NCI-H748 (cell line): ENCODE data around the gene CYP27C1.

ENCODE experiments used
- DNase-seq: peaks from one replicate; lab custom pipeline; 2025; ENCODE audit not compliant: unreplicated experiment; lab: John Stamatoyannopoulos, UW

Gene CYP27C1

DNA sequence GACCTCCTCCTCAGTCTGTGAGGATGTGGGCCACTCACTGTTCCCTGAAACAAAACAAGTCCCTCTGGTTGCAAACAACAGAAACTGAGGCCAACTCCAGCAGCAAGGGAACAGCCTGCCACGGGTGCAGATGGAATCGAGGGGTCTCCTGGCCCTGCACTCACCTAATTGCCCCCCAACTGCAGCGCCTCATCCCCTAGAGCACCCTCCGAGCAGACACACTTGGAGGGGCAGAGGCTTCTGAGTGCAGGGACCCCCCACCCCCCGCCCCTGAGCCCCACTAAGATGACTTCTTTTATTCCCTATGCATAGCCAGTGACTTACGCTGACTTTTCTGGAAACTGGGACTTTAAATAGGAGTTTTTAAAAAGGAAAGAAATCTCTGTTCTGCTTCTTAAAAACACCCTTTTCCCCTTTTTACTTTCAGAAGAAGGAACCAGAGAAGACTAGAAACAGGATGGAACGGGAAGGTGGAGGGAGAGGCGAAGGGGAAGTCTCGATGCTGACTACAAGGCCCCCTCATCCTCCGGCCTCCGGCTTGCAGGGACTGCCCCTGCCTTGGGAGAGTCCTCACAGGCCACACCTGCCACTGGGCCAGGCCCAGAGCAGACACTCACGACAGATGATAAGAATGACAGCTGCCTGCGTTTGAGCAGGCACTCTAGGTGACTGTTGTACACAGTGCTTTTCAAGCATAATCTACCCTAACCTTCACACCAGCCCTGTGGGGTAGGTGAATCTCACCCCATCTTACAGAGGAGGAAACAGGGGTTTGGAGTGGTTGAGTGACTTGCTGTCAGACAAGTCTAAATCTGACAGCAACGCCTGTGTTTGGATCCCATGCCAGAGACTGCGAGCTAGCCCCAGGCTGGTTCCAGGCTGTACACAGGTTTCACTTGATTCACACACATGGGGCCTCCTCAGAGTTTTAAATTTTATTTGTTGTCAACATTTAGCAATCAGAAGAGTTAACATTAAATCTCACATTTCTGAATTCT is 85.0 kb downstream of the CYP27C1 start:
- no peak for DNase-seq

DNA sequence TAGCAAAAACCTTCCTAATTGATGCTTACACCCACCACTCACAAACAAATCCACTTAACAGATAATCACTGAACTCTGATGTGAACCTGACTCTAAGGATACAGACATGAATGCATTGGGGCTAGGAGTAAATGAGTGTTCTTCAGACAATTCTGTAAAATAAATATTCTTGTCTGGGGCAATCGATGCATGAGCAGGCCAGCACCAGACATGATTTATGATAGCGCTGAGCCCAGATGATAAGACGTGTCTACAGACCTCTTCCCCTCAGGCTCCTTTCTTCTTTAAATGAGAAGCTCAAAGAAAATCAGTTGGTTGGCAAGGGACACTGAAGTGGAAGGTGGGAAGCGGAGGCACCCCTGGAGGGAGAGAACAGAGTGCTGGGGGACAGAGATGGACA is 85.9 kb downstream of the CYP27C1 start:
- no peak for DNase-seq
